Erythroblast (primary cell): Measurements from ENCODE around the gene CADPS2.

Experiments used
- DNase-seq, 2 experiments: peaks; one replicate each; lab custom pipeline; 2025; lab: John Stamatoyannopoulos, UW
- GATA1 ChIP-seq: IDR thresholded peaks from 2 replicates; pipeline ENCODE4 v1.6.1; 2011; ENCODE audit warnings: low read depth, mild to moderate bottlenecking, control low read depth, low read length, moderate library complexity
- POLR2A ChIP-seq: IDR thresholded peaks from 2 replicates; pipeline ENCODE4 v1.6.1; 2011; ENCODE audit warnings: mild to moderate bottlenecking, low read length

CADPS2 gene

DNA sequence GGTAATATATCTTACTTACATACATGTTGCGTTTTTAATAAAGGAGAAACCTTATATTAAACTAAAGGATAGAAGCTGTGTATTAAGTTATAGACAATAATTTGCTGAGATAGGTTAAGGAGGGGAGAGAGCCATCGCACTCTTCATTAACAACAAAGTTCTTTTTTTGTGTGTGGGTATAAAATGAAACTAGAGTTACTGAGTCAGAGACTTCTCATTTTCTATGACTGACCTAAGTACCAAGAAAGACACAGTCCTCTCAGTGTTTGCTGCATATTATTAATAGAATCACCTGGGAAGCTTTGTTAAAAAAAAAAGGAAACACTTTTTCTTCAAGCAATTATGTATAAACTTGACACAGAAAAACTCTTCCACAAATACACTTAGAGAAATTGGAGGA lies 613.1 kb downstream of the CADPS2 start:
- DNase-seq = no peak
- TF ChIP-seq GATA1 (no peak), POLR2A (no peak)

DNA sequence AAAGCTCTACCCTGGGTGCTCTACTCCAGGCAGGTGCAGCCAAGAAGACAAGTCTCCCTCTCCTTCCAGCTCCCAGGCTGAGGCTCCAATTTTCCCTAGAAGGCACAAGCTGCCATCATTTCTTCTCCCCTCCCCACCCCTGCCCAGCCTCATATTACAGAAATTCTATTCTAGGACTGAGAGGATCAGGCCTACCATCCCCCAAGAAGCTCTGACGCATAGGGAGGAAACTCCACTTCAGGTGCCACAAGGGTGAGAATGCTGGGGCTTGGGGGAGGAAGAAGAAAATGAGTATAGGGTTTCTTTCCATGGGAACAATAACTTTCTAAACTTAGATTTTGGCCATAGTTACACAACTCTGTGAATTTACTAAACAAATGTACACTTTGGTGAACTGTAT lies 617.0 kb downstream of the CADPS2 start:
- no peak for DNase-seq
- TF ChIP-seq GATA1 (no peak), POLR2A (no peak)
